Endometrial microvascular endothelial cells (primary cell): ENCODE results near the gene PDE4C. TPM values are rescaled to one million over a fixed set of nuclear protein-coding genes. Genes with fewer than 3 reads are reported as not detected.

Experiments used
- in situ Hi-C: cut with HindIII; loops from 2 replicates; pipeline ENCODE4 v1.10.0; 2017; ENCODE audit warnings: low sequenced_read_pairs, low pct_unique_long_range_greater_than_20kb; ENCODE audit errors: inconsistent ontology term
- total RNA-seq: library from RNA; depleted of rRNA; stranded (reverse); fragments of >200 nt; gene quantifications from one replicate; pipeline ENCODE4 v1.2.3, GENCODE V29; 2015; ENCODE audit errors: inconsistent ontology term

The PDE4C gene
- not detected for total RNA-seq

- in situ Hi-C loops: no loop called here
Measured at GRCh38 chr19:18225702-18226468, at the start of gene PDE4C. Gene PDE4C (minus strand): TSS chr19:18226438. CDS start chr19:18226415, 23 bp downstream.

GRCh38 chr19:18274781-18275356, 48.6 kb upstream of the PDE4C start:
- in situ Hi-C loops: no loop called here

GRCh38 chr19:18274219-18274780, 48.1 kb upstream of the PDE4C start, which contains the start of gene IQCN:
Gene IQCN (minus strand): TSS chr19:18274452. CDS start chr19:18269478, 4,974 bp downstream.
- in situ Hi-C loops: no loop called here

GRCh38 chr19:18273561-18274218, 47.5 kb upstream of the PDE4C start:
- in situ Hi-C loops: no loop called here

GRCh38 chr19:18271433-18271841, 45.2 kb upstream of the PDE4C start:
- in situ Hi-C loops: no loop called here

- in situ Hi-C loops: no loop called here
Measured at GRCh38 chr19:18270326-18270725, 44.1 kb upstream of the PDE4C start.

- in situ Hi-C loops: no loop called here
Measured at GRCh38 chr19:18269070-18269723, 43.0 kb upstream of the PDE4C start.

- in situ Hi-C loops: no loop called here
Measured at GRCh38 chr19:18266771-18267686, 40.8 kb upstream of the PDE4C start.

GRCh38 chr19:18265582-18265981, 39.3 kb upstream of the PDE4C start:
- in situ Hi-C loops: no loop called here

- in situ Hi-C loops: no loop called here
Measured at GRCh38 chr19:18264971-18265540, 38.8 kb upstream of the PDE4C start.

- in situ Hi-C loops: no loop called here
Measured at GRCh38 chr19:18264137-18264854, 38.1 kb upstream of the PDE4C start.

- in situ Hi-C loops: no loop called here
Measured at GRCh38 chr19:18263324-18264136, 37.3 kb upstream of the PDE4C start.

GRCh38 chr19:18262917-18263316, 36.7 kb upstream of the PDE4C start:
- in situ Hi-C loops: no loop called here

- in situ Hi-C loops: no loop called here
Measured at GRCh38 chr19:18262144-18262543, 35.9 kb upstream of the PDE4C start.

- in situ Hi-C loops: no loop called here
Measured at GRCh38 chr19:18261474-18261873, 35.2 kb upstream of the PDE4C start.

- in situ Hi-C loops: no loop called here
Measured at GRCh38 chr19:18259893-18260292, 33.7 kb upstream of the PDE4C start.
